Gastroesophageal sphincter (tissue), 3 donors: ENCODE data around the gene ZMAT5.

Experiments
- CTCF ChIP-seq, 4 experiments: fragments of 200-600 bp in 2 of 4; fragments of 450-650 bp in 2 of 4; sonication (generic) in 1 of 4; IDR thresholded peaks; one replicate each; pipeline ENCODE4 v1.5.1; 2017 to 2019; ENCODE audit warnings: antibody characterized with exemption in 4 of 4, mild to moderate bottlenecking in 2 of 4, moderate library complexity in 2 of 4
- POLR2A ChIP-seq, 2 donors: fragments of 450-650 bp; IDR thresholded peaks; one replicate each; pipeline ENCODE4 v1.6.1; 2017; ENCODE audit warnings: antibody characterized with exemption in 2 of 2, mild to moderate bottlenecking in 2 of 2, moderate library complexity in 1 of 2
- POLR2AphosphoS5 ChIP-seq: sonication (generic); formaldehyde crosslinking; IDR thresholded peaks from one replicate; pipeline ENCODE4 v1.6.1; 2017; ENCODE audit warnings: antibody characterized with exemption

GRCh38 chr22:29758068-29758622, 8.7 kb downstream of the ZMAT5 start:
- TF ChIP-seq CTCF (IDR thresholded peaks at IDR 0.05) (no peak), POLR2A (IDR thresholded peaks at IDR 0.05) (no peak), POLR2AphosphoS5 (no peak)
